Skeletal muscle cell (primary cell): ENCODE results near the gene CD79A.

Experiments
- DNase-seq: peaks from one replicate; pipeline ENCODE4 v3.0.0-alpha.2; 2010; ENCODE audit warnings: low read depth
- H3K4me3 ChIP-seq: 2 replicates; pipeline ENCODE4 v1.5.1; 2011; ENCODE audit warnings: low read depth, mild to moderate bottlenecking, control low read depth, low read length, moderate library complexity

Gene CD79A

DNA sequence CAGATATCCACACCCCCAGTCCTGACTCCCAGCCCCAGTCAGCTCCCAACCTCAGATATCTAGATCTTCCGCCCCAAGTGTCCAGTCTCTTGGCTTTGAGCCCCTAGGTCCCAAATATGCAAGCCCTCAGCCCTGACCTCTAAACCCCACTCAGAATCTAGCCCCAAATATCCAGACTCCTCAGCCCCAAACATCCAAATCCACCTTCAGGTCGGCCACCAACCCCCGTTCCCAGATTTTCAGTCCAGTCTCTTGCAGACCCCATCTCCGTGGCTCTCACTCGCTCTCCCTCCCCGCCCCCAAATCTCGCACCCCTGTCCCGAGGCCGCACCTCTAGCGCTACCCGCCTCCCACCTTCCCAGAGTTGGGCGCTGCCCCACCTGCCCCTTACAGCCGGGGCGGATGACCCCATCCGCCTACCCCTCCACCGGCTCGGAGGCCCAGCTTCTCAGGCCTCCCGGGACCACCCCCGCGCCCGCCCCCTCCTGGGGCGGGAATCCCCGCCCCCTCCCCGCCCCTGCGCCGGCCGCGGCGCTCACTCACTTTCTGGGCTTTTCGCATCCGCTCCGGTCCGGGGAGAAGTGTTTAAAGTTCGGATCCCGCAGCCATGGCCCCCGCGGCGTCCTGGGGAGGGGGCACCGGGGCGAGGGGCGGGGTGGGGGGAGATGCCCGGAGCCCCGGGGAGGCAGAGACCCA is 50.6 kb downstream of the CD79A start:
- DNase-seq: no peak
- peak overlapping the region; percentile 44 for H3K4me3 ChIP-seq

DNA sequence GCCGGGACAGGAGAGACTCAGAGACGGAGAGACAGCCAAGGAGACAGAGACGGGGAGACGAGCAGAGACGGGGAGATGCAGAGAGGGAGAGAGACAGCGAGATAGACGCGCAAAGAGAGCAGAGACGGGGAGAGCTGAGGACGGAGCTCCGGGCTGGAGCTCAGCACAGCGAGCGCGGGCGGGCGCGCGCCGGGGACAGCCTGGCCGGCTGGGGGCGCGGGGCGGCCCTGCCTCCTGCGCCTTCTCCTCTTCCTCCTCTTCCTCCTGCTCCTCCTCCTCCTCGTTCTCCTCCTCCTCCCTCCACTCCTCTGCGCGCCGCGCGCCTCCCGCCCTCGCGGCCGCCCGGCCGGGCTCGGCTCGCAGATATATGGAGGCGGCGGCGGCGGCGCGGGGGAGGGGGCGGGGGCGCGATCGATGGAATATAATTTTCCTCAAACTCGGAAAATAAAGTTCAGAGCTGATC is 51.2 kb downstream of the CD79A start, which contains the start of gene ERFL:
Gene ERFL, minus strand, starts transcription at position 229 of the 463 bp plus-strand sequence. CDS start 15,530 bp downstream, outside the sequence.
- H3K4me3 ChIP-seq: peak within 1 kb of the TSS; percentile 44
- DNase-seq: no peak

DNA sequence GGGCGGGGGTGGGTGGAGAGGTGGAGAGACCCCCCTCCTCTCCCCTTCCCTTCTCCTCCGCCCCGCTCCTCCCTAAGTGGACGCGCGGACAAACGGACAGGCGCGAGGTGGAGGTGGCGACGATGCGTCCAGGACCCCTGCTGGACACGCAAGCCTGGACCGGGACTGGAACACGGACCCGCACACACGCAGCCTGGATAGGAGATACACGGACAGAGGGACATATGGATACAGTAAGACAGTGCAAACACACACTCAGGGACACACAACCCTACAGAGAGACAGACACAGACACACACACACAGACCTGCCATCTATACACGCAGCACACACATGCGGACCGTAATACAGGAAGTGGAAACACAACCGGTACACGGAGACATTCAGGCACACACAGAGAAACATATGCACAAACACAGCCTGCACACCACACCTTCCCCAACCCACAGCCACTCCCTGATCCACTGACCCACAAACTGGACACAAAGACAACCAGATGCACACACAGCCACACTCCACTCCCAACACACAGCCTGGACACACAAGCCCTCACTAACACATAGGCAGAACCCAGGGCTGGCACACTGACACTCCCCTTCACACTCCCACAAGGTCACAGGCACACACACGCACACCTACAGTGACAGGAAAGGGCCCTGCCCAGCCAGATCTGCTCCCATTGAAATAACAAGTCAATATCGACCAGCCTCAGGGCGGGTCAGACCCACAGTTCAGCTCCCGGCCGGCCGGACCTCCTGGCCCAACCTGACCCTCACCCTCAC is 51.9 kb downstream of the CD79A start:
- H3K4me3 ChIP-seq: peak overlapping the region; percentile 44
- DNase-seq: no peak

DNA sequence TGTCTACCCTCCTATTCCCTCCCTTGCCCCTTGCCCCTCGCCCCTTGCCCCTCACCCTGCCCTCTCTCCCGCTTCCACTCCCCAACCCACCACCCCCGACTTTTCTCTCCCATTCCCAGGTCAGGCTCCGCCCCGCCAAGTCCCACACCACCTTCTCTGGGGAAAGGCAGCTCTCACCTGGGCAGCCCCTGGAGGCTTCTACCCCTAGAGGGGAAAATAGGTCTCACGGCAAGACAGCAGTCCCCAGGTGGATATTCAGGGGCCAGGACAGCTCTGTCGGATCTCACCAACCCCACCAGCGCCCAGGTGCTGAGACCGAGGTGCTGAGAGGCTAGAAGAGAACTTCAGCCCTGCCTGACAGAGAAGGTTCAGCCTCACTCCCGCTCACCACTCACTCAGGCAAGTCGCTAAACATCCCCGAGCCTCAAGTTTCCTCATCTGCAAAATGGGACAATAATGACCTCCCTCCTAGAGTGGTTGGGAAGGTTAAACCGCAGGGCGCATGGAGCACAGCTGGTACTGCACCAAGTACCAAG is 52.5 kb downstream of the CD79A start:
- H3K4me3 ChIP-seq: no peak overlapping the region
- DNase-seq: no peak

DNA sequence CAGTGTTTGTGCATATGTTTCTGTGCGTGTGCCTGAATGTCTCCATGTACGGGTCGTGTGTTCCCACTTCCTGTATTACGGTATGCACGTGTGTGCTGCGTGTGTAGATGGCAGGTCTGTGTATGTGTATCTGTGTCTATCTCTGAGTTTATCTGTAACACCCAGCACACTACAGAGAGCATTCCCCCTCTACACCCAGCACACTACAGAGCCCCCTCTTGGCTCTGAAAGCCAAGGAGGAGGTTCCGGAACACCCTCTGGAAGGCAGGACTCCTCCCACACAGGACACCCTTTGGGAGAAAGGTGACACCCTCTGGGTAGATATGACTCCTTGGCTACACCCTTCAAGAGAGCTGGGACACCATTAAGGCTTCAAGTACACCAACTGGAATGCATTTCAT is 53.2 kb downstream of the CD79A start:
- no peak for DNase-seq
- no peak overlapping the region for H3K4me3 ChIP-seq
